ENCODE results near the gene MBD5.

- TF ChIP-seq GATA2 (IDR thresholded peaks at IDR 0.05; ENCODE audit: low read depth, low read length), result no peak
- TF ChIP-seq GATA3 (IDR thresholded peaks at IDR 0.05; ENCODE audit: low read depth, low read length), result no peak
Observed at GRCh38 chr2:148124271-148124670, 103.4 kb downstream of the MBD5 start.

Data from SH-SY5Y (cell line).